ENCODE measurements around the gene SAP30.

DNA sequence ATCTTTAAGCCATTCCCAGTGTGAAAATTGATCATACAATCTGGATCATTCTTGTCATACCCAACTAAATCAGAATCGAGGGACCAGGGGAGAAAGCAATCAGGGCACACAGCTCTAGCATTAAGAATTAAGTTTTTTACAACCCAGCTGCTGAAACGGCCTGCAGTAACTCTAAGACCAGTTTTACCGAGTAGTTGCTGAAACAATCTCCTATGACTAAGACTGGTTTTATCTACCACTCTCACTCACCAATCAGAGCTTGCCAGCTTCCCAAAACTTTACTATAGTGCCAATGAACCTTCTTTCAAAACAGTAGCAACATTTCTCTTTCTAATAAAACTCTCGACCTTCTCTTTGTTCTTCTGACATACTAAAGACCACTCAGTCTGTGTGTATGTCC, 2.8 kb upstream of the SAP30 start:
- TF ChIP-seq CTCF (IDR thresholded peaks at IDR 0.05; ENCODE audit: low read depth, low read length) (no peak), EZH2phosphoT487 (IDR thresholded peaks at IDR 0.05; ENCODE audit: low read depth) (no peak)

Measured in OCI-LY3 (cell line).